ENCODE data around the gene MCRIP2.

DNA sequence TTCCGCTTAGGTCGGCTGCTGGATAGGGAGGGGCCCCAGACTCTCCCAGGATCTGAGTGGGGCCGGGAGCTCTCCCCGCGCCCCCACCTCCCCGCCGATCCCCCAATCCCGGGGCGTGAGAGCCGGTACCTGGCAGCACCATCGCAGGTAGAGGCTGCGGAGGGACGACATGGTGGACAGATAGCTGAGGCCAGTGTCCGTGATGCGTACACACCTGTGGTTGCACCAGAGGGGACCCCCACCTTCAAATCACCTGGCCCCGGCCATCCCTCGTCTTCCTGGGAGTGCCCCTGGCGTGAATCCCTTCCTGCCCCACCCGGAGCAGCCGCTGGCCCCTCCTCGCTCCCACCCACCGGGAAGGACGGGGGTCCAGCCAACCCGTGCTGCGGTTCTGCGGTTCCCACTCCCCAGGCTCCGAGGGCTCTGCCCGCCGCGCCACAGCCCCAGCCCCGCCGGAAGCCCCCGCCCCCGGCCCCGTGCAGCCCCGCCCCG is 53.3 kb downstream of the MCRIP2 start:
- no peak for TF ChIP-seq POLR2A (IDR thresholded peaks at IDR 0.05)
- TF ChIP-seq, protein P1, sequence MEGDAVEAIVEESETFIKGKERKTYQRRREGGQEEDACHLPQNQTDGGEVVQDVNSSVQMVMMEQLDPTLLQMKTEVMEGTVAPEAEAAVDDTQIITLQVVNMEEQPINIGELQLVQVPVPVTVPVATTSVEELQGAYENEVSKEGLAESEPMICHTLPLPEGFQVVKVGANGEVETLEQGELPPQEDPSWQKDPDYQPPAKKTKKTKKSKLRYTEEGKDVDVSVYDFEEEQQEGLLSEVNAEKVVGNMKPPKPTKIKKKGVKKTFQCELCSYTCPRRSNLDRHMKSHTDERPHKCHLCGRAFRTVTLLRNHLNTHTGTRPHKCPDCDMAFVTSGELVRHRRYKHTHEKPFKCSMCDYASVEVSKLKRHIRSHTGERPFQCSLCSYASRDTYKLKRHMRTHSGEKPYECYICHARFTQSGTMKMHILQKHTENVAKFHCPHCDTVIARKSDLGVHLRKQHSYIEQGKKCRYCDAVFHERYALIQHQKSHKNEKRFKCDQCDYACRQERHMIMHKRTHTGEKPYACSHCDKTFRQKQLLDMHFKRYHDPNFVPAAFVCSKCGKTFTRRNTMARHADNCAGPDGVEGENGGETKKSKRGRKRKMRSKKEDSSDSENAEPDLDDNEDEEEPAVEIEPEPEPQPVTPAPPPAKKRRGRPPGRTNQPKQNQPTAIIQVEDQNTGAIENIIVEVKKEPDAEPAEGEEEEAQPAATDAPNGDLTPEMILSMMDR (IDR thresholded peaks at IDR 0.05): no peak

Measured in tibial nerve (tissue), 3 donors.